ENCODE results near the gene ARHGAP6. TPM values are rescaled to one million over a fixed set of nuclear protein-coding genes. Genes with fewer than 3 reads are reported as not detected.

Gene ARHGAP6
- polyA plus RNA-seq, 3 donors: 0.31 to 1.1 (median 0.40) TPM

GRCh38 chrX:11577603-11578002 lies 88.1 kb downstream of the ARHGAP6 start:
- Histone ChIP-seq H3K9me3 (replicated peaks in 1 of 2; ENCODE audit: control insufficient read depth in 1 of 2, insufficient read depth in 1 of 2, low read length in 2 of 2) (no peaks in the 10 kb centered on the region), H3K9ac (ENCODE audit: insufficient read depth, low read length, poor library complexity, severe bottlenecking) (no peak overlapping the region), H4K20me1 (ENCODE audit: insufficient read depth, low read length) (no peaks in the 10 kb centered on the region), H3K79me2 (ENCODE audit: insufficient read depth, low read length) (no peaks in the 10 kb centered on the region), H3K4me3 (replicated peaks in 1 of 3; ENCODE audit: low read depth in 2 of 3, low read length in 3 of 3) (no peak overlapping the region), H3K27me3 (ENCODE audit: control insufficient read depth in 2 of 2, insufficient read depth in 2 of 2, low read length in 2 of 2) (no peaks in the 10 kb centered on the region), H3K36me3 (replicated peaks in 1 of 2; ENCODE audit: control insufficient read depth in 1 of 2, insufficient read depth in 2 of 2, low read length in 2 of 2) (no peaks in the 10 kb centered on the region), H3K4me2 (replicated peaks; ENCODE audit: extremely low read depth, low read length, poor library complexity, severe bottlenecking) (no peak overlapping the region), H3K27ac (ENCODE audit: low read depth in 1 of 2, low read length in 2 of 2) (no peak overlapping the region), H3K4me1 (ENCODE audit: control insufficient read depth in 1 of 2, insufficient read depth in 2 of 2, low read length in 2 of 2) (no peaks in the 10 kb centered on the region), H2AFZ (ENCODE audit: insufficient read depth, low read depth, low read length, poor library complexity, severe bottlenecking) (no peak overlapping the region)
- Mint-ChIP-seq H3K36me3 (no peaks in the 10 kb centered on the region), H3K27me3 (ENCODE audit: low read depth in 3 of 3) (peaks cover 0 to 2% (median 1%) of the 10 kb centered on the region in 3 donors), H3K27ac (no peak overlapping the region), H3K9me3 (peaks cover 0 to 6% (median 2%) of the 10 kb centered on the region in 7 donors), H3K4me3 (no peak overlapping the region), H3K4me1 (no peaks in the 10 kb centered on the region)
- WGBS (ENCODE audit: insufficient coverage): no CpG with 5 or more reads among the region's 3 CpGs
- DNase-seq: no peak
- intact Hi-C loops (cut with micrococcal nuclease): no loop called here
- TF ChIP-seq CTCF (IDR thresholded peaks at IDR 0.05): no peak

DNA sequence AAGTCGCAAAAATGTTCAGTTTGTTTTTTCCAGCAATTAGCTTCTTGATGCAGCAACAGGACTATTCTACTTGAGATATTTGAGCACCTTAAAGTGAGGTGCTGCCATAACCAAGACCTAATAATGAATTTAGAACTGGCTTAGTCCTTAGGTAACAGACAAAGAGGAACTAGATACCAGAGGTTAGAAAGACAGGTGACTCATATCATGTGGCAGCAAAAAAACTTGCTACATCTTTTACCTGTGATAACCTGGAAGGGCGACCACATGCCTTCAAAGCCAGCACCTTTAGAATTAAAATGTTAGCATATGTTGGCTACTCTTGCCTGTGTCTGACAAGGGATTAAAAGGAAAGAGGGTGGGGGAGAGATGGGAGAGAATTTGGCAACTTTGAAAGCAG lies 90.4 kb downstream of the ARHGAP6 start:
- Histone ChIP-seq H2AFZ (ENCODE audit: insufficient read depth, low read depth, low read length, poor library complexity, severe bottlenecking) (no peak overlapping the region), H3K36me3 (replicated peaks in 1 of 2; ENCODE audit: control insufficient read depth in 1 of 2, insufficient read depth in 2 of 2, low read length in 2 of 2) (no peaks in the 10 kb centered on the region), H3K9me3 (replicated peaks in 1 of 2; ENCODE audit: control insufficient read depth in 1 of 2, insufficient read depth in 1 of 2, low read length in 2 of 2) (no peaks in the 10 kb centered on the region), H3K4me2 (replicated peaks; ENCODE audit: extremely low read depth, low read length, poor library complexity, severe bottlenecking) (no peak overlapping the region), H3K9ac (ENCODE audit: insufficient read depth, low read length, poor library complexity, severe bottlenecking) (no peak overlapping the region), H3K4me3 (replicated peaks in 1 of 3; ENCODE audit: low read depth in 2 of 3, low read length in 3 of 3) (no peak overlapping the region), H4K20me1 (ENCODE audit: insufficient read depth, low read length) (no peaks in the 10 kb centered on the region), H3K27me3 (ENCODE audit: control insufficient read depth in 2 of 2, insufficient read depth in 2 of 2, low read length in 2 of 2) (no peaks in the 10 kb centered on the region), H3K79me2 (ENCODE audit: insufficient read depth, low read length) (no peaks in the 10 kb centered on the region), H3K27ac (ENCODE audit: low read depth in 1 of 2, low read length in 2 of 2) (no peak overlapping the region), H3K4me1 (ENCODE audit: control insufficient read depth in 1 of 2, insufficient read depth in 2 of 2, low read length in 2 of 2) (no peaks in the 10 kb centered on the region)
- peaks cover 0 to 2% (median 1%) of the 10 kb centered on the region in 3 donors for H3K27me3 Mint-ChIP-seq (ENCODE audit: low read depth in 3 of 3)
- no CpG with 5 or more reads among the region's 2 CpGs for WGBS (ENCODE audit: insufficient coverage)
- H3K4me1 Mint-ChIP-seq: no peaks in the 10 kb centered on the region
- H3K4me3 Mint-ChIP-seq: no peak overlapping the region
- no peak overlapping the region for H3K27ac Mint-ChIP-seq
- no peaks in the 10 kb centered on the region for H3K36me3 Mint-ChIP-seq
- intact Hi-C loops (cut with micrococcal nuclease): no loop called here
- DNase-seq: no peak
- H3K9me3 Mint-ChIP-seq: peaks cover 0 to 7% (median 2%) of the 10 kb centered on the region in 7 donors
- no peak for TF ChIP-seq CTCF (IDR thresholded peaks at IDR 0.05)
